NCI-H187 treated with DMSO at 0.1 percent for 48 hours (cell line): Measurements from ENCODE around the gene ASPHD2.

ENCODE experiments used
- DNase-seq: peaks from one replicate; lab custom pipeline; 2025; lab: John Stamatoyannopoulos, UW

ASPHD2 gene

DNA sequence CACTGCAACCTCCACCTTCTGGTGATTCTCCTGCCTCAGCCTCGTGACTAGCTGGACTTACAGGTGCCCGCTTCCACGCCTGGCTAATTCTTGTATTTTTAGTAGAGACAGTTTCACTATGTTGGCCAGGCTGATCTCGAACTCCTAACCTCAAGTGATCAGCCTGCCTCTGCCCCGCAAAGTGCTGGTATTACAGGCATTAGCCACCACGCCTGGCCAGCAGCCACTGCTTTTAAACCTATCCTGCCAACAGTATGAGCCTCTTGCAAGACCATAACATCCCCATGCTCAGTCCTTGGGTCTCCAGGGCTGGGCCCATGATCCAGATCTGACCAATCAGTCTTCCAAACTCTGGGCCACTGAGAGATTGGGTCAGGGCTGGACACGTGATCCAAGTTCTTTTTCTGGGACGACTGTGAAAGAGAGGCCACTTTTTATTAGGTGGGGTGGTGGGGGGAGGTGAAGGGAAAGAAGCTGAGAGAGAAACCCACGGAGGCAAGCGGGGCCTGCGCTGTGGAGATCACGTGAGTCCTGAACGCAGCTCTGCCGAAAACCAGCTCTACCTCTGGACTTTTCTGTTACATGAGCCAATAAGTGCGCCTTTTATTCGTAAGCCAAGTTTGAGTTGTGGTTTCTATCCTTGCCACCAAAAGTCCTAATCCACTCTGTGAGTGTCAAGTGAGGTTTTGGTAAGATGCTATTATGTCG is 17.9 kb downstream of the ASPHD2 start:
- DNase-seq: no peak

DNA sequence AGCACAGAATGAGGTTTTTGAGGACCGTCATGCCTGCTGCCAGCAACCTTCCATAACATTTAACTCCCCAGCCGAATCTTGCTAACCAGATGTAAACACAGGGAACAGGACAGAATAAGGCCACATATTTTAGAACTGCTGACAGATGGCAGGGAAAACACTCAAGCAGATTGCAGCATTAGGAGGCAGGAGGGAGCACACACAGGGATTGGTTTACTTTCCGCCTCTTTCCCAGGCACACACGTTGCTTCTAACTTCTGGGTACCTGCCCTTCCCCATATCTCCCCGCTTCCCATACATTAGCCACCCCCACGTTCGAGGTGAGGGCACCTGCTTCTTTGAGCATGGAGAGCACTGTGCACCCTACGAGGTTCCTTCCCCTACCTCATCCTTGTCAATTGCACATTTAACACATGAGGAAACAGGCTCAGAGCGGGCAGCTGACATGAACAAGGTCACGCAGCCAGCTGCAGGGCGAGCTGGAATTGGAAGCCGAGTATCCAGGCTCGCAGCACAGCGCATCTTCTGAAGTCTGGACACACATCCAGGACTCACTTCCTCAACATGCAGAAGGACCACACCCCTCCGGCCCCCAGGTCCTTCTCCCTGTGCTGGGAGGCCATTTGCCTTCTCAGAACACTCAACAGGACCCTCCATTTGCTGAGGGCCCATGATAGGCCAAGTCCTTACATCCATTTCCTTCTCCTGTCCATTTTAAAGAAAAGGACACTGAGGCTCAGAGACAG is 18.7 kb downstream of the ASPHD2 start:
- no peak for DNase-seq

DNA sequence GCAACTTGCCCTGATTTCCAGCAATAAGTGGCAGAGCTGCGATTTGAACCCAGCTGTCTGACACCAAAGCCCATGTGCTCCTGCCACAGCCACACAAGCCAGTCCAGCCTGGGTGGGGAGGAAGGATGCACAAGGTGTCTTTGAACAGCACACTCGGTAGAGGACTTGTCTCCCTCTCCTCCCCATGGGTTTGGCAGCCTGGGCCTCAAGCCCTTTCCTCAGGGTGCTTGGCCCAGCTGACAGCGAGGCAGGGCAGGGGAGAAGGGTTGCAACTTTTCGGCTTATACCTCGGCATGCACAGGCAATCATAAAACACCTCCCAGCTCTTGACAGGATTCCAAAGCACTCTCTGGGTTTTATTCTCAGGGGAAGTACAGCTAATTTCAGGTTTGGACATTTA is 19.3 kb downstream of the ASPHD2 start:
- DNase-seq: no peak

DNA sequence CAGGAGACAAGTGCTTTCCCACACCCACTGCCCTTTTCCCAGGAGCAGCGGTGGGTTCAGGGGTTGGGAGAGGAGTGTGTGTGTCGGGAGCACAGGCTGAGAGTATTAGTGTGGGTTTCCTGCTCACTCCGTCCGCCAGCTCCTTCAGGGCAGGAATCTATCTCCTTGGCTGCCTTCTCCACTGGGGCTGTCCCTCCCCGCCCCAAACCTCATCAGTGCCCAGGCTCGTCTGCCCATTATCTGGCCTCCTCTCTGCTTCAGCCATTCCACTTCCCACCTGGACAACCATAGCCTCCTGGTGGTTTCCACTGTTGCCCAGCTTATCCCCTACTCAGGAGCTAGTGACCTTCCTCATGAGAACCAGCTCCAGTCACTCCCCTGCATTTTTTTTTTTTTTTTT is 19.9 kb downstream of the ASPHD2 start:
- DNase-seq: no peak

DNA sequence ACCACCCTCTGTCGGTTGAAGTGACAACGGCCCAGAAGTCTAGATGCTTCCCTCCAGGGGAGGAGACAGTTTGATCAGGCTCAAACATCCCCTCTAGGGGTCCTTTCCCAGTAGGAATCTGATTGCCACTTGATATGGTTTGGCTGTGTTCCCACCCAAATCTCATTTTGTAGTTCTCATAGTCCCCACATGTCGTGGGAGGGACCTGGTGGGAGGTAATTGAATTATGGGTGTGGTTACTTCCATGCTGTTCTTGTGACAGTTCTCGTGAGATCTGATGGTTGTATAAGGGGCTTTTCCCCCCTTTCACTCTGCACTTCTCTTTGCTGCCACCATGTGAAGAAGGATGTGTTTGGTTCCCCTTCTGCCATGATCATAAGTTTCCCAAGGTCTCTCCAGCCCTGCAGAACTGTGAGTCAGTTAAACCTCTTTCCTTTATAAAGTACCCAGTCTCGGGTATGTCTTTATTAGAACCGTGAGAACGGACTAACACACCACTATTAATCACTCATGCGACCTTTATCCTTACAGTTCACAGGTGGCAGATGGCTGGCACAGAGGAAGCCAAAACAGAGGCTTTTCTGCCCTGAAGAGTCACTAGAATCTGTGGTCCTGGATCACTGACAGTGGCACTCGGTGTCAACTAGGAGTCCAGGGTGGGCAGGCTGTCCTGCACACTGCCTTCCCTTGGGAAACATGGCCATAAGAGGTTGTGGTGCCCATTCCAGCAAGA is 21.6 kb downstream of the ASPHD2 start:
- no peak for DNase-seq

DNA sequence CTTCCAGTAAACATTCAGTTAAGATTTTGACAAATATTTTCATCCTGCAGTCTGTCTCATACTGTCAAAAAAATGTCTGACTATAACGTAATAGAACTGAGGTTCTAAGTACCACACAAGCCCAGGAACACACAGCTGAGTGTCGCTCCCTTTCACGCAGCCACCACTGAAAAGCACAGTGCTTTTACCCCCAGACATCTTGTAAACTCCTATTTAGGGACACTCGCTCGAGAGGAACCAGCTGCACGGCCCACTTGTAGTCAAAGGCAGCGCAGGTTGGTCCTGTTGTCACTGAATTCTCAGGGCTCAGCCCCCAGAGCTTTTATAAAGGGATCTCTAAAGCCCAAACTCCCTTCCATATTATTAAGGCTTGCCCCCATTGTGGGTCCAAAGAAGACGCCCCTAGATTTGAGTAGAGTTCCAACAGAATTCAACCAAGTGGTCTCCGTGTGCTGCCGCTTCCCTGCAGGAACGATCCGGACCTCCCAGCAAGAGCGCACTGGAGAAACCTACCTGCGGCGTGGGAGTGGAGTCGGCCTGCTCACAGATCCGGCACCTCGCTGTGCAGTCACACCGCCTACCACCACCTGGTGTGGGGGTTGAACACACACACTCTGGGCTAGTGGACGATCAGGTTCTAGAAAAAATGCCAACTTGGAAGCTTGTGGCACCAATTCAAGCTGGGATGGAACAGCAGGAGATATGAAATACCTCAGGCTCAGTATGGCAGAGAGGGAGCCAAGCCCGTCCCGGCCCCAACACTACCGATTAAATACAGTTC is 23.4 kb downstream of the ASPHD2 start:
- no peak for DNase-seq

DNA sequence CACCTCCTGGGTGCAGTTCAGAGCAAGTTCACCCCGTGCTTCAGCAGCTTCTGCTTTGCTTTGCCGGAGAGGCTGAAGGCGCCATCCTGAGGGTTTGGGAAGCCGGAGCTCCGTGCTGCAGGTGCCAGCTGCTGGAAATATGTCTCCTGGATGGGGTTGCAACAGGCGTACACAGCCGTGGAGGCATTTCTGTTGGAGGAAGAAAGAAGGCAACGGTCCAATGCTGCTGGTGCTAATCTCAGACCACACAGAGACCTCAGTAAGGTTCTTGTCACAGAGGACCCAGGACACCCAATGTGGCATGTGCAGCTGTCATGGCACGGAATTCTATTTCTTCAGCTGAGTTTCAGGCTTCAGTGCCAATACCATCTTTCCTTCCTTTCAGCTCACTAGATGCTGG is 24.2 kb downstream of the ASPHD2 start:
- no peak for DNase-seq

DNA sequence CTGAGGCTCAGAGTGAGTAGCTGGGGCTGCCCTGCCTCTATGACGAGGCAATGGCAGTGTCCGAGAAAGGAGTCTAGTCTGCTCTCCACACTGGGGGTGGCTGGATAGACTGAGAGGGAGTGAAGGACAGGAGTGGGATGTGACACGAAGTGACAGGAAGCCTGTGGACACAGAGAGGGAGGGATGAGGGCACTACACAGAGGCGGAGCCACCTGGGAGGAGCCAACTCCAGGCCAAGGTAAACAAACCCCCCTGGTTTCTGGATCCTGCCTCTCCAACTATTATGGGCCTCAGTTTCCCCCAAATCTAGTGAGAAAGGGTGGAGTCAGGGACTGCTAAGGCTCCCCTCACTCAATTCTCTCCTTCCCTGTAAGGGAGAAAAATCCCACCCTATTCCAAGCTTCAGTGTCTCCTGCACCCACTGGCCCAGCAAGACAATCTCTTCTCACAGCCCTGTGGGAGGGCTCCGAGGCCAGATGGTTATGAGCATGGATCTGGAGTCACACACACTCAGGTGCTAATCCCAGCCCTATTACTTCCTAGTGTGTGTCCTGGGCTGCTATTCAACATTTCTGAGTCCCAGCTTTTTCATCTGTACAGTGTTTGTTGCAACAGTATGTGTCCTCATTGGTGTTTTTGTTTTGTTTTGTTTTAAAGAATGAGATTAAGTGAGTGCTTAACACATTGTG is 24.9 kb downstream of the ASPHD2 start:
- DNase-seq: no peak

DNA sequence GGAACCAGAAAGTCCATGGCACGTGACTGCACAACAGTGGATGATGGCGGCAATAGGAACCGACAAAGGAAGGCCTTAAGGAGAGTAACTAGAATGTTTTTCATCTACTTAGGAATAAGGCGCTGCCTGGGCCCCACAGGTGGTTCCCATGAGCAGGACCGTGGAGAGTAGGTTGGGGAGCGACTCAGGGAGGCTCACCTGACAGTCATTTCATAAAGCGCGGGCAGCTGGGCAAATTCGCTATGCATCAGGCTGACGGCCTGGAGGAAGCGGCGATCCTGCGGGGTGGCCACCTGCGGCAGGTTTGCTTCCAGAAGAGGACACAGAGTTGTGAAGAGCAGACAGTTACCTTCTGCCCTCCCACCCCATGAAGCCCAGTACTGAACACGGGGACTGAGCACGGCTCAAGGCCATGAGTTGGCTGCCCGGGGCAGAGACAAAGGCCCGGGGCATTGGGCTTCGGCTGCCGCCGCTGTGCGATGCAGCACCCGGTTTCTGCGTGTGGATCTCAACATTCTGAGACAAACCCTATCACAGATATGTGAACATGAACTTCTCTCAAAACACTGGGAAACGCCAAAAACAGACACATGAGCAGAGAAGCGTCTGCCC is 28.7 kb downstream of the ASPHD2 start:
- DNase-seq: no peak

DNA sequence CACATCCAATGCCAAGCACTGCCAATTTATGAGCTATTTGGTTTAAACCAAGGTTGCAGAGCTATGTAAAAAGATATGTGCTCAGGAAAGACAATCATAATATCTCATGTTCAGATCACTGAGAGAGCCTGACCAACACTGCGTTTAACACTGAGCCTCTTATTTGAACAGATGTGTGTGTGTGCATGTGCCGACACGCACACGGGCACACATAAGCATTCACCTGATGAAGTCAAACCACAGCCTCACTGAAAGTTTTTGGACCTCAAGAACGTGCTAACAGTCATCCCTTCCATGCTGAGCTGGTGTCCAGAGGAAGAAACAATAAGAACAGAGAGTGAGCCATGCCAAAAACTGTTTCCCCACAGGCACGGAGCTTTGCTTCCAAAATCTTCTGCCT is 31.1 kb downstream of the ASPHD2 start:
- DNase-seq: no peak

DNA sequence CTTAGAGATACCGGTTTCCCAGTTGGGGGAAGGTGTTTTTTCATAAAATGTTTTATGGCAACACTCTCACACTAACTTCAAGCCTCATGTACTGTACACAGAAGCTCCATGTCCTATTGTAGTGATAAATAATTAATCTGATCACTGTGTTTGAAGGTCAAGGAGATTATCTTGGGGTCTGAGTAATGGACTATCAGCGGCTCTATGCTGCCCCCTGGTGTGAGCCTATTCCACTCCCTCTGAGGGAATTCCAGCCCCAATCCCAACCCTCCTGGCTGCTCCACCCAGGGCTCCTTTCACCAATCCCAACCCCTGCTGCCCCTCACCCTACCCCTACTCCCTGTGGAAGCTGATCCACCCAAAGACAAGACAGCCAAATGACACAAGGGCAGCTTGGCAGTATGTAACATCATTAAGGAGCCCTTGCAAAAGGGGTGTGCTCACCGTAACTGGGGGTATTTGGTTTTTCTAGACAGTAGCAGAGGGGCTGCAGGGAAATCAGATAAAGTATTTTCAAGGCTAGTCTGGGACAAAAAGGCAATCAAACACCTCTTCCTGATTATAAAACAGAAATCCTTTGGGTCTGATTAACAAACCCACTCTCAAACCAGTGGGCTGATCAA is 32.2 kb downstream of the ASPHD2 start:
- DNase-seq: no peak

DNA sequence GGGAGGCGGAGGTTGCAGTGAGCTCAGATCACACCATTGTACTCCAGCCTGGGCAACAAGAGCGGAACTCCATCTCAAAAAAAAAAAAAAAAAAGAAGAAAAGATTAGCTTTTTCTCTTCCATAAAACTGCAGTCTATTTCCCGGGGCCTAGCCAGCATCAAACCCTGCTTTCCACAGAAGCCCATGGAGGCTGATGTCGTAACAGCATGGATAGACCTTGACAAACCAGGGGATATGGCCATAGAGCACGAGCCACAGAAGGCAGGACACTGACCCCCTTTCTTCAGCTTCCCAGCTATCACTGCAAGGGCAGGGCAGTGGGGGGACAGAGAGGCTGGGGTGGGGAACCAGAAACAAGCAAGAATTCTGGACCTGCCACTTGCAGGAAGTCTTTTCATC is 33.0 kb downstream of the ASPHD2 start:
- DNase-seq: no peak

DNA sequence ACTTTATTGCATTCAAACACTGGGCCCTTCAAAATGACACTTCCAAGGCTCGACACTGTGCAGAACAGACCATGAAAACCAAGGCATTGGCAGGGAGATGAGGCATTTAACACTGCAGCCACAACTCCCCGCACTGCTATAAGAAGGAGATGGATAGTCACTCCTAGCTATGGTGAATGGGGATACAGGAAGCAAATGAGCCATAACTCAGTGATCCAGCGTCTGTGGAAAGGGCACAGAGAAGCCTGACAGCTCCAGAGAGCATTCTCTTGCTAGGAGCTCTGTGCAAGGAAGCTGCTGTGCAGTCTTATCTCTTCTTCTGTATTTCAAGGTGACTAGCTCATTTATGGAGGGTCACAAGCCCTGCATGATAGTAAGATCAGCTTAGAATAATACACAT is 33.6 kb downstream of the ASPHD2 start:
- DNase-seq: no peak

DNA sequence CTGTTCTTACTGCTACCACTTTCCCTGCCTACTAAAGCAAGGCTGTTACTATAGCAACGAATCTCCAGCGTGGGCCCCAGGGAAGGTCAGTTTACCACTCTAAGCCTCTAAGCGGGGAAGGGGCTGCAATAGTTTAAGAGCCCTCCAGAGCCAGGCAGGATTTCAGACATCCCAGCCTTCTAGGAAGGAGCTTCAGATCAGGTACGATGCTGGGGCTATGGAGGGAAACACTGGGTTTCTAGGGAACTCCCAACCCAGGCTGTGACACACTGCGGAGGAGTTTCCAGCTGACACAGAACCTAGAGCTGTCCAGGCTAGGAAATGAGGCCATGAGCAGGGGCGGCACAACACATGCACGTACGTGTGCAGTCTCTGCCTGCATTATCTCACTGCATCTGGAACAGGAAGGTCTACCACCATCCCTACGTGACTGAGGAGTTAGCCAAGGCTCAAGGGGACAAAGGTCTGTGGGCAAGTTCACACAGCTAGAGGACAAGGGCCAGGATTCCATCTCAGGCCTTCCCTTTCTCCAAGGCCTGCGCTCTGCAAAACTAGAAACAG is 34.1 kb downstream of the ASPHD2 start:
- DNase-seq: no peak

DNA sequence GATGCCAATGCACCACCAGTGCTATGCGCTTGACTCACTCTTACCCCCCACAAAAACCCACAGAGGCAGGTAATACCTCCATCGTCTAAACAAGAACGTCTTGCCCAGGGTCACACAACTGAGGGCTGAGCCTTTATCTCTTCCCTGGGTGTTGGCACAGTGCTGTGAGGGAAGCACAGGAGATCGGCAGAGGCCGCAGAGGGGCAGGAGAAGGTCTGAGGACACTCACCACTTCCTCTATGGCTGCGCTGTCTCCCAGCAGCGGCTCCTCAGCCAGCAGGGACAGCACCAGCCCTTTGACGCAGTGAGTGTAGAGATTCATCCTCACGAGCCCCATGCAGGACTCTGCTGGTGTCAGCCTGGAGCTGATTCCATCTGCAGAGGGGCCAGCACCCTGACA is 34.6 kb downstream of the ASPHD2 start:
- no peak for DNase-seq

DNA sequence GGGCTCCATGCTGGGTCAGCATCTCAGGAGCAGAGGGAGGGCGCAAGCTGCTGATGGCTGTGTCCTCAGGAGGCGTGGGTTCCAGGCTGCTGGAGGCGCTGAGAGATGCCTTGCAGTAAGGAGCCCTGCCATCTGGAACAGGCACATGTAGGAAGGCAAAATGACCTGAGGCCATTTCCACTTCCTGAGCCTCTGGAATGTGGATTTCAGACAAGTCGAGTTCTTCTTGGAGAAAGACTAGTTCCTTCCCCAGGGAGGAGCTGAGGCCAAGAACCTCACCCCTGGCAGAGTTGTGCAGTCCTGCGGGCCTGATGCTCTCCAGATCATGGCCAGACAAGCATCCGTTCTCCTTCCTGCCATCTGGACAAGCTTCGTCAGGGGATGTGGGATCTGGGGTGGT is 35.3 kb downstream of the ASPHD2 start:
- DNase-seq: no peak

DNA sequence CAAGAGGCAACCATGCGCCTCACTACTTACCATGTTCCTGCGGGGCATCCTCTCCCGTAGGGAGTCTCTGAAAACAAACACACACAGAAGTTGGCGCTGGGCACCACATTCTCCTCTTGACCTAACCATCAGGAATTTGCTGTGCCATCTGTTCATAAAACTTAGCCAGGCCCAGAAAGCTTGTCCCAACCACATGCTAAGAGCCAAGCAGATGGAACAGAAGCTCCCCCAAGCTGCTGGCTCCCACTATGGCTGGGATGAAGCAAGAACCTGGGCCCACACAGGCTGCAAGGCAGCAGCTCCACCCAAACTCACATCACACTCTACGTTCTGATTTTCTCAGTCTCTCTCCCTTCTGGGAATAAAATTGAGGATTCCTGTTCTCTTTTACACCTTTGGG is 37.1 kb downstream of the ASPHD2 start:
- no peak for DNase-seq

DNA sequence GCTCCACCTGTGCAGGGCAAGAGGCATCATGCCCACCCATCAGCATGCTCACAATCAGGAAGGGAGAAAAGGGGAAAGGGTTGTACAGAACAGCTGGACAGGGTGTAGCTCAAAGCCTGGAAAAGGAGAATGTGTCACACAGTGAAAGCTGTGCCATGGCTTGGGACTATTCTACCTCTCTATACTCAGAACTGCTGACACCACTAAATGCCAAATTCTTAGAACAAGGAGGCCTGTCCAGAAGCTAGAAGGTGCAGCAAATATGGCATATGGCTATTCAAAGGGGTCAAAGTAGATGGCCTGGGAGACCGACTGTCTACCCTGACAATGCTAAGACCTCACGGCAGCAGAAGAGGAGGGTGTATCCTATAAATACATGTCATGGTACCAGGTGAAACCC is 41.7 kb downstream of the ASPHD2 start:
- no peak for DNase-seq

DNA sequence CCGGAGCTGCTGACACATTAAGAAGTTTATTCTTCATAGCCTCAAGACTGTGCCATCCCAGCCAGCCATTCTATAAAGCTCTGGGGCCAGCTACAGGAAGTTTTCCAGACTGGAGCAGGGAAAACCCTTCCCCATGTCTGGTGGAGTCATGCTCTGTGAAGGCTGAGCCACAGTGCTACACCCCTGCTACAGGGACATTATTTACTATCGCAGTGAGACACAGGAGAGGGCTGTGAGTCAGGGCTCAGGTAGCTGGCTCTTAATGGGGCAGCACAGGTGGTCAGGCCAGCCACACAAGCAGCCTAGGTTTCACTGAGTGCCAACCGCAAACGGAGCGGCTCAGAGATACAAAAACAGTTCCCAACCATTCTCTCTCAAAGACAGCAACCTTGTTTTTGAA is 42.5 kb downstream of the ASPHD2 start:
- DNase-seq: no peak

DNA sequence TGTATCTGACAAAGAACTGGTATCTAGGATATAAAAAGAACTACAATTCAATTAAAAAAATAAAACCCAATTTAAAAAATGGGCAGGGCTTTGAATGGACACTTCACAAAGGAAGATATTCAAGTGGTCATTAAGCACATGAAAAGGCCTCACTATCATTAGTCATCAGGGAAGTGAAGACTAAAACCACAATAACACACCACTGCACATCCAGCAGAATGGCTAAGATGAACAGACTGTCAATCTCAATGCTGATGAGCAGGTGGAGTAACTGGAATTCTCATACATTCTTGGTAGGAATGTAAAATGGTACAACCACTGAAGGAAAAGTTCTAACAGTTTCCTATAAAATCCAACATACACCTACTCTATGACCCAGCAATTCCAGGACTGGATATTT is 45.6 kb downstream of the ASPHD2 start:
- DNase-seq: no peak
